NCI-H2081 (cell line): ENCODE measurements around the gene NPR2.

Experiments
- DNase-seq, 2 experiments: peaks; one replicate each; lab custom pipeline; 2025; lab: John Stamatoyannopoulos, UW

Gene NPR2

DNA sequence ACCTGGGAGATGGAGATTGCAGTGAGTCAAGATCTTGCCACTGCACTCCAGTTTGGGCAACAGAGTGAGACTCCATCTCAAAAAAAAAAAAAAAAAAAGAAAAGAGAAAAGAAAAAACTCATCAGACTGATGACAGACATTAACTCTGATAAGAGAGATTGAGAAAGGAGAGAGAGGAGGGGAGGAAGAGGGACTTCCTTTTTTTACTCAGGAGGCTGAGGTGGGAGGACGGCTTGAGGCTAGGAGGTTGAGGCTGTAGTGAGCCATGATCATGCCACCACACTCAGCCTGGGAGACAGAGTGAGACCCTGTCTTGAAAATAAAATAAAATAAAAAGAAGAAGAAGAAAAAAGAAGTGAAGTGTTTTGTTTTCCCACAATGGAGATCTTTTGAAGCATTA, 27.6 kb upstream of the NPR2 start:
- DNase-seq, result no peak

DNA sequence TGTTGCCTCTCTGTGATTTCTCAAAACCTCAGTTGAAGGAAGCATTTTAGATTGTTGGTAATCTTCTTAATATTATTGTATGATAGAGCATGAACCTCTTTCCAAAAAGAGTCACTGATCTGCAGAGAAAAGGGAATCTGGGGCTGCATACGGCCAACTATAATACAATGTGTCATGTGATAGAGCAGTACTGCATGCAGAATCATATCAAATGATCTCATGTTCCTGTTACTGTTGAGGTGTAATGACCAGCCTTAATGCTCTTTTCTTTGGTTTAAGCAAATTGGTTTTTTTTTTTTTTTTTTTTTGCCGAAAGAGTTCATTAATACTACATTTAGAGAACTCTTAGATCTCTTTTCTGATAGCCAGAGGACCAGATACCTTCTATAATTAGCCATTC, 24.4 kb upstream of the NPR2 start:
- DNase-seq, result no peak

- DNase-seq, result no peak
Measured at GRCh38 chr9:35767458-35767857, 23.9 kb upstream of the NPR2 start.

DNA sequence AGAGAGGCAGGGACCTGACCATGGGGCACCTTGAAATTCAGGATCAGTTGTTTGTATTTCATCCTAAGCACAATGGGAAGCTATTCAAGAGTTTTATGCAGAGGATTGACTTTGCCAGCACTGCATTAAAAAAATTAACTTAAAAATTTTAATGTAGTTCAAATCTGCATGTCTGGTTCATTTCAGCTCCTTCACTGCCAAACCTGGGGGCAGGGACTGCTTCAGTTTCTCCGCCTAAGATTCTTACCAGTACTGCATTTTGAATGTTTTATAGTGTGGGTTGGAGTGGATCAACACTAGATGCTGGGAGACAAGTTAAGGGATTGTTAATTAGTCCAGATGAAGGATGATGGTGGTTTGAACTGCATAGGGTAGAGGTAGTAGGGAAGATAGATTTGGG, 21.6 kb upstream of the NPR2 start:
- DNase-seq, result no peak

DNA sequence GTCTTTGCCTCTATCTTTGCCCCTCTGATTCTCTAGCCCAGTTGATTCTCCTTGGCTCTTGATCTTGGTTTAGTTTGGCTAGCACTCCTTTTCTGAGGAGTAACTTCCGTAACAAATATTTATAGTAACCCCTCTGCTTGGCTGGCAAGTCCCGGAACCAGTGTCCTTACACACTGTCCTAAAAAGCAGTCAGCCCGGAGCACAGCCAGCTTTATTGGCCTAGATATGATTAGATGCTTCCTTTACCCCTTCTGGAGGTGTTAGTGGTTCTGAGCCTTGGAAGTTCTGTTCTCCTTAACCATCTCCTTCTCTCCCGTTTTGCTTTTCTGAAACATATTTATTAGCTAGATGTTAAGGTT, 20.3 kb upstream of the NPR2 start:
- peak in 1 of 2 experiments; percentile 62 for DNase-seq

GRCh38 chr9:35771534-35771933, 19.9 kb upstream of the NPR2 start:
- DNase-seq, result peak; percentile 87 to 97

DNA sequence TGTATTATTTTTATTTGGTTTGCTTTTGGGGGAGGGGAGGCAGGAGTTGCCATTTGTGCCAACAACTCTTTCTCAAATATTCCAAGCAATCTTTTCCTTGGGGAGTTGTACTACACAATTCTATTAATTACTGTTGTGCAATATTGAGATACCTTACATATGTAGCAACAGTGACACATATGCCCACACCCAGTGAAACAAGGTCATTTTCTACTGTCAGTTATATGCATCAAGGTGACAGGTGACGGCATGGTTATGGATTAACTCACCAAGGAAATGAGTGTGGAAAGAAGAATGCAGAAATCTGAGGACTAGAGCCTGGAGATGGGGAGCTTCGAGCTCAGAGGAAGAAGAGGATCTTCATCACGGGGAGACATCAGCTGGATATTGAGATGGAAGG, 19.4 kb upstream of the NPR2 start:
- DNase-seq, result peak in 1 of 2 experiments; percentile 73

GRCh38 chr9:35774907-35775635, 16.3 kb upstream of the NPR2 start:
- peak in 1 of 2 experiments; percentile 65 for DNase-seq

DNA sequence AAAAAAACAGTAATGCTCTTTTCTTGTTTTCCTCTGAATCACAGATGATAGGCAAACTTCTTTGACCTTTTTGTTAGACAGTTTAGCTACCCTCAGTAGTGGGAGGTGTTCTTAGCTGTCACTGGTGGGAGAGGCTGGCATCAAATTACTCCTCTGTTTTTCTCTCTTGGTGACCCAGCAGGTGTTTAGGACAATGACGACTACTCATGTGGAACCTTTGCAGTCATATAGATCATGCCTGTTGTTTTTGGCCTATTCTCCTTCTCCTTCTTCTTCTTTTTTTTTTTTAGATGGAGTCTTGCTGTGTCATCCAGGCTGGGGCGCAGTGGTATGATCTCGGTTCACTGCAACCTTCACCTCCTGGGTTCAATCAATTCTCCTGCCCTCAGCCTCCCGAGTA, 15.4 kb upstream of the NPR2 start:
- peak; percentile 68 to 92 for DNase-seq

GRCh38 chr9:35778496-35778895, 12.9 kb upstream of the NPR2 start:
- DNase-seq, result no peak

DNA sequence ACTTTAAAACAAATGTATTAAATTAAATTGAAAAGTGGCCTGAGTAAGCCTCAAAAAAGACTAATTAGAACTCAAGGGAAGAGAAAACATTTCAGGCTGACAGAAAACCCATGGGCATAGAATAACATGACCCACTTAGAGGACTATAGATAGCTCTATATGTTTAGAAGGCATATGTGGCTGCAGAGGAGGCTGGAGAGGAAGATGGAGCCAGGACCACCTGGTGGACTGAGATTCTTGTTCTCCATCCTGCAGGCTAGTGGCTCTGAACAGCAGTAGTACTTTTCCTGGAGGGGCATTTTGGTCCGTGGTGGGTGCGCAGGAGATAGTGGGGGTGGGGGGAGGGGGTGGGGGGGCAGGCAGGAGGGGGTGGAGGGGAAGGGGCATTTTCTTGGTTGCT, 10.3 kb upstream of the NPR2 start:
- no peak for DNase-seq

DNA sequence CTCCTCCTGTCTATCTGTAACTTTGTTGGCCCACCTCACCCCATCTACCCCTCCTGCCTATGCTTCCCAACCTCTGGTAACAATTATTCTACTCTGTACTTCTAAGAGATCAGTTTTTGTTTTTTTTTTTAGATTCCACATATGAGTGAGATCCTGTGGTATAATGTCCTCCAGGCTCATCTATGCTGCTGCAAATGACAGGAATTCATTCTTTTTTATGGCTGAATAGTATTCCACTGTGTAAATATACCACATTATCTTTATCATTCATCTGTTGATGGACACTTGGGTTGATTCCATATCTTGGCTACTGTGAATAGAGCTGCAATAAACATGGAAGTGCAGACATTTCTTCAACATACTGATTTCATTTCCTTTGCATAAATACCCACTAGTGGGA, 8.0 kb upstream of the NPR2 start:
- no peak for DNase-seq

DNA sequence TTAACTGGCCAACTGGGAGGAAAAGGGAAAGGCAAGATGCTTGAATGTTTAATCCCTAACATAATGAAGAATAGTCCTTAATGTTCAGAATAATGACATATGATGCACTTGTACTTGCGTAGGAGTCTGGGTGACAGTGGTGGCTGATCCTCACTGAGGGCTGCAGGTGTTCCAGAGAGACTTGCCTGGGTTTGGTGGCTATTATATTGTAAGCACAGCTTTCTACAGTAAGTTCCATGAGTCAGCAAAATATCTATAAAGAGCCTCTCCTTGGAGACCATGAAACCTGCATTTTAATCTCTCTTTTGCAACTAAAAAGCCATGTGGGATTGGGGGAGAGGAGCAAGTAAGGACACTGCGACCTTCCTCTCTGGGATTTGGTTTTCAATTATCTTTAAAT, 1.9 kb upstream of the NPR2 start:
- no peak for DNase-seq

- DNase-seq, result no peak
Measured at GRCh38 chr9:35790025-35790384, 1.4 kb upstream of the NPR2 start.

DNA sequence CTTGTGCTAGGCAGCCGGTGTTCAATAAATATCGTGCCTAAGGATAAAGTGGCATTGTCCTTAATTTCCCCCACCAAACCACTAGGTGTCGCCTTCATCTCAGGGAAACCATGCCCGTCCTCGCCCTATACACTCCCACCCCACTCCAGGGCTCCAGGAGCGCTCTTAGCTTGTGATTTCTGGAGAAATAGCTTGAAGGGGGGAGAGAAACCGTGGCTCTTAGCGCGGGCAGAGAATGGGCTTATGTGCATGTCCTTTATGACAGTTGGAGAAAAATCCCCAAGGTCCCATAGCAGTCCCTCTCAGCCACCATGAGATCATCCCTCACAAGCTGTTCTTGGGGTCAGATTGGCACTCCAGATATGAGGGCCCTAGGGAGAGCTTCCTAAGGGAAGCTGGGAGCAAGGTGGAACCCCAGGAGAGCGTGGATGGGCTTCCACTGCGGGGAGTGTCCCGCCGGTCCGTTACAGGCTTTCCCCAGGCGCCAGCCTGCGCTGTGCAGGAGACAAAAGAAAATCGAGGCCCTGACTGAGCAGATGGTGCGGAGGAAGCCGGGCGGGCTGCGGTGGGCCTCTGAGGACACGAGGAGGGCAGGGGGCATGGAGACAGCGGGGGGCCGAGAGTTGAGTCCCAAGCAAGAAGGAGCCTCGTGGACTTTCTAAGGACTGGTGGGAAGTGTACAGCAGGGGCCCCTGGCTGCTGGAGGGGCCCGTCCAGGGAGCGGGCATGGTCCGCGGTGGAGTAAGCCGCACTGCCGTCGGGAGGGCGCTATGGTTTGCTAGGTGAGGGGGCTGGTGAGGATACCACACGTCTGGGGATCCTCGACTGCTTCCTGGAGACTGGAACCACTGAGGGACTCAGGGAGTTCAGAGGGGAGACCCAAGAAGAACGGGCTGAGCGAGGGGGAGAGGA, 750 bp upstream of the NPR2 start:
- peak; percentile 81 to 82 for DNase-seq

DNA sequence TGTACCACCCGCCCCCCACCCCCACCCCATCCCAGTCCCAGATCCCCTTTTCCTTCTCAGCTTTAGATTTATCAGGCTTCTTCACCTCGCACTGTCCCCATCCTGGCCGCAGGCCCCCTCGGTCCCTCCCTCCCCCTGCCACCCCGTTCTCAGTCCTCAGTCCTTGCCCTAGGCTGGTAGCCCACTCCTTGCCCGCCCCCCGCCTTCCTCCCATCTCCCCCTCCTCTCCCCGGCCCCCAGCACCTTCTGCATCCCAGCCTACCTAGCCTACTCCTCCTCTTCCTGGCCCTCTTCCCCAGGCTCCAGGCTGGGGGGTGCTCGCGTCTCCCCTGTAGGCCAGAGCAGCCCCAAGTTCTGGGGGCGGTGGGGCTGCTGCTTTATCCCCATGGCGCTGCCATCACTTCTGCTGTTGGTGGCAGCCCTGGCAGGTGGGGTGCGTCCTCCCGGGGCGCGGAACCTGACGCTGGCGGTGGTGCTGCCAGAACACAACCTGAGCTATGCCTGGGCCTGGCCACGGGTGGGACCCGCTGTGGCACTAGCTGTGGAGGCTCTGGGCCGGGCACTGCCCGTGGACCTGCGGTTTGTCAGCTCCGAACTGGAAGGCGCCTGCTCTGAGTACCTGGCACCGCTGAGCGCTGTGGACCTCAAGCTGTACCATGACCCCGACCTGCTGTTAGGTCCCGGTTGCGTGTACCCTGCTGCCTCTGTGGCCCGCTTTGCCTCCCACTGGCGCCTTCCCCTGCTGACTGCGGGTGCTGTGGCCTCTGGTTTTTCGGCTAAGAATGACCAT, 828 bp downstream of the NPR2 start:
- DNase-seq, result no peak

DNA sequence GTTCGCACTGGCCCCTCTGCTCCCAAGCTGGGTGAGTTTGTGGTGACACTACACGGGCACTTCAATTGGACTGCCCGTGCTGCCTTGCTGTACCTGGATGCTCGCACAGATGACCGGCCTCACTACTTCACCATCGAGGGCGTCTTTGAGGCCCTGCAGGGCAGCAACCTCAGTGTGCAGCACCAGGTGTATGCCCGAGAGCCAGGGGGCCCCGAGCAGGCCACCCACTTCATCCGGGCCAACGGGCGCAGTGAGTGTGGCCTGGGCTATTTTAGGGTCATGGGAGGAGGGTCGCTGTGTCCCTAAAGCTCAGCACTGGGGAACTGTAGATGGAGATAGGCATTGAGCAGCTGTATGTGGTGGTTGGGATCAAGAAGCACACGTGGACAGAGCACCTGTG, 1.4 kb downstream of the NPR2 start:
- DNase-seq, result no peak

DNA sequence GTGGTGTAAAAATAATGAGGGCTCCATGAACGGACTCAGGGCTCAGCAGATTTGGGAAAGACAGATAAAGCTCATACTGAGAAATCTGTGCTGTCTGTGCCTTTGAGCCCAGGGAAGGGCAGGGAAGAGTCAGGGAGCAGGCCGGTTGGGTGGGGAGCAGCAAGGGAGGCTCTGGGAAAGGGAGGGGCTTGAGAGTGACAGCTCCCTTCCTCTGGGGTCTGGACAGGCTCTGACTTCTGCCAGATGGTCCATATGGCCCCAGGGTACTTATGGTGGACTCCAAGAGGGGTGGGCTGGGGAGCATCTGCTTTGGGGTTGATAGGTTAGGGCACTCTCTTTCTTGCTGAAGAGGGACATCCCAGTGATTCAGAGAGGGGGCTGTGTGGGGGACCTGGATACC, 2.1 kb downstream of the NPR2 start:
- no peak for DNase-seq

- no peak for DNase-seq
Measured at GRCh38 chr9:35795695-35796094, 4.3 kb downstream of the NPR2 start.

DNA sequence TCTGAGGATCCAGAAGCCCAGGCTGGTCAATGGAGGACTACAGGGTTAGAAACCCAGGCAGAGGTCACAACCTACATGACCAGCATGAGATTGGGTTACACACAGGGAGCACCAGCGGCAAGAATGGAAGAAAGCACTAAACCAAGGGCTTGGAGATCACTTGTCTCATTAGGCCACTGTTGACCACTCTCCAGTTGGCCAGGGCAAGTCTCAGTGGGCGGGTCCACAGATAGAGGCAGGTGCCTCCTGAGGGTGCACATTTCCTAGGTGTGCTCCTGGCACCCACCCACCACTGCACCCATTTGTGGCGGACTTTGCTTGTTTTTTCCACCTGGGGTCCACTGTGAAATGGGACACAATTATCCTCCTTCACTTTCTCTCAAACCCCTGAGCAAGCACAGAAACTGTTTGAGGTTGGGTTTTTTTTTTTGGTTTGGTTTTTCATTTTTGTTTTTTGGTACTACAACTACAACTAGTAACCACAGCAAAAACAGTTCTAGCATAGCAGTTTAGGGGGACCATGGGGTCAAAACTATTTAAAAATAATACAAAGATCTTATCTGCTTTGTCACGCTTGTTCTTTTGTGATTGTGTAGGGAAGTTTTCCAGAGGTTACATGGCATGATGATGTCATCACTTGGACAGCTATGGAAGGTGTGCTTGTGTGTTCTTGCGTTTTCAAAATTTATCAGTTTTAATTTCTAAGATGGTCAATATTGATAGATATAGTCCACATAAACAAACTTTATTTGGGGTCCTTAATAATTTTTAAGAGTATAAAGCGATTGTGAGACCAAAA, 6.1 kb downstream of the NPR2 start:
- no peak for DNase-seq

DNA sequence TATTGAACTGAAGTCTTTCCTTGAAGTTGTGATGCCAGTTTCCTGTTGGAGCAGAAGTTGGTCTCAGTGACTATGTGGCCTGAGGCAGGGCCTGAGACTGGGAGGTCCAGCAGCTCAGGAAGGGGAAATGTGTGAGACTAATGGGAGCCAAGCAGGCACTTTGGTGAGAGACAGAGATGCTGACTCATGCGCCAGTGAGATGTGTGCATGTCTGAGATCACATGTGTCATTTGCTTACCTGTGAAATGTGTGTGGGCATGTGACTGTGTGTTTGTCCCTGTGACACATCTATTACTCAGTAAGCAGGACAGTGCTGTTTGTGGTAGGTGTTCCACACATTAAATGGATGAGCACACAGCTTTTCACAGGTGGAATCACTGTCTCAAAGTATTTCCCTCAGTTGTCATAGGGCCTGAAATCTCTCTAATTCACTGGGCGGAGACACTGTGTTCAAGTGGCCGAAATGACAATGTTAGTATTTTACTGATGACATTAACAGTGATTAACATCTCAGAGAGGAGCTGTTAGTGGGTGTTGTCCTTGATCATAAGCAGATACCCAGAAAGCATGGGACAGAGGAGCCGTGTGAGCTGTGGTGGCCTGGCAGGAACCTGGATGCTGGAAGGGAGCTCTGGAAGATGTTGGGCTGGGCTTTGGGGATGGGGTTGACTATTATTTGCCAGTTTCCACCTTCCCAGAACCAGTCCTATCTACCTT, 7.4 kb downstream of the NPR2 start:
- no peak for DNase-seq
